Suprapubic skin (tissue), 4 donors: ENCODE data around the gene FBXW9.

ENCODE experiments used
- CTCF ChIP-seq, 2 donors: fragments of 200-600 bp in 1 of 2; fragments of 450-650 bp in 1 of 2; sonication (generic) in 1 of 2; IDR thresholded peaks; one replicate each; pipeline ENCODE4 v1.5.1; 2016 to 2019; ENCODE audit warnings: antibody characterized with exemption in 2 of 2, mild to moderate bottlenecking in 1 of 2, moderate library complexity in 1 of 2
- POLR2A ChIP-seq, 2 donors: fragments of 450-650 bp; IDR thresholded peaks; one replicate each; pipeline ENCODE4 v1.6.1; 2017; ENCODE audit warnings: antibody characterized with exemption in 2 of 2, mild to moderate bottlenecking in 2 of 2, moderate library complexity in 2 of 2
- POLR2AphosphoS5 ChIP-seq, 3 donors: sonication (generic); formaldehyde crosslinking; IDR thresholded peaks; one replicate each; pipeline ENCODE4 v1.6.1; 2017; ENCODE audit warnings: antibody characterized with exemption in 3 of 3

GRCh38 chr19:12680034-12680433 is 16.4 kb downstream of the FBXW9 start:
- TF ChIP-seq CTCF (IDR thresholded peaks at IDR 0.05) (no peak), POLR2AphosphoS5 (IDR thresholded peaks at IDR 0.05) (no peak), POLR2A (IDR thresholded peaks at IDR 0.05) (no peak)
